ENCODE results near the gene INSRR. TPM values are rescaled to one million over a fixed set of nuclear protein-coding genes. Genes with fewer than 3 reads are reported as not detected.

Gene INSRR
- total and polyA plus RNA-seq, 9 of the 15 experiments (the other 6 are each of a cell fraction or from before 2014, with no cell fraction given): 0.03 to 0.18 (median 0.06) TPM; not detected in 3

DNA sequence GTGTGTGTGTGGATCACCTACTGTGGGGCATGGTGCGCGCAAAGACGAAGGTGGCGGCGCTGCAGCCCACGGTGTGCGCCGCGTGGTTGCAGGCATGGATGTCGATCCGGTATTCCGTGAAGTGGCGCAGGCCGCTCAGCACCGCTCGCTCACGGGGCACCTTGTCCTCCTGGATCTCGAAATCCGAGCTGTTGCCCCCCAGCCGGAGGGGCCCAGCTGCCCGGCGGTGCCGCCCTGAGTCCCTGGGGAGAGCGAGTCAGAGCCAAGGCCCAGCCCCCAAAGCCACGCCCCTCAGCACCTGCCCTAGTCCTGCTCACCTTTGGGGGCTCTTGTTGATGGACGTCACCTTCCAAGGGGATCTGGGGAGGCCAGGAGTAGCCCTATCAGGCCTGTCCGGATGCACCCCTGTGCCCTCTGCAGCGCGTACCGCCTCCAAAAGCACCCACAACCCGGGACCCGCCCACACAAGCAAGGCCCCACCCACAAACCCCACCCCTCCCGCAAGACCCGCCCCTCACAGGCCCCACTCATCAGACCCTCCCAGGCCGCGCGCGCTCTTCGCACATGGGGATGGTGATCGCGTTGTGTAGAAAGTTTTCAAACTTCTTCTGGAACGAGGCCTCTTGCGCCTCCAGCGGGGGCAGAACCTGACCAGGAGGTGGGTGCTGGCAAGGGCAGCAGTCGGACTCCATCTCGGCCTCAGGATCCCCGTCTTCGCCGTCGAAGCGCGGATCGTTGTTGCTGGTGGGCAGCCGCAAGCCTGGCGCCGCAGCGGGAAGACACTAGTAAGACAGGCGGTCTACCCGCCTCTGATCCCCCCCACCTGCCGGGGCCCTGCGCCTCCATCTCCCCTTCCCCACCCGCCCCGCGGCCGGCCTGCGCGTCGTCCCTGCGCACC lies 13.6 kb downstream of the INSRR start:
- Histone ChIP-seq H4K20me1 (replicated peaks; ENCODE audit: control insufficient read depth, insufficient read depth, low read length) (no peaks in the 10 kb centered on the region), H3K4me2 (ENCODE audit: insufficient read depth, low read length) (no peak overlapping the region), H3K9me3 (replicated peaks; ENCODE audit: control insufficient read depth, insufficient read depth, low read depth, low read length) (no peaks in the 10 kb centered on the region), H3K4me3 (no peak overlapping the region), H3K79me2 (ENCODE audit: control insufficient read depth, insufficient read depth, low read length) (no peaks in the 10 kb centered on the region), H2AFZ (ENCODE audit: low read depth, low read length) (0 out of 2 replicates have a peak overlapping the region, but pooled peaks have one; percentile 73), H3K27ac (ENCODE audit: extremely low read depth, low read depth, low read length) (no peak overlapping the region), H3K36me3 (ENCODE audit: control insufficient read depth, insufficient read depth, low read length) (no peaks in the 10 kb centered on the region), H3K9ac (ENCODE audit: insufficient read depth in 1 of 2, low read depth in 2 of 2, low read length in 2 of 2) (peak overlapping the region in 1 of 2 experiments; percentile 60; a peak in 1 of 4 replicates), H3K9me1 (ENCODE audit: control insufficient read depth, insufficient read depth, low read length) (no peaks in the 10 kb centered on the region), H3K27me3 (ENCODE audit: control insufficient read depth in 2 of 2, insufficient read depth in 2 of 2, low read length in 2 of 2) (0 out of 5 replicates have a peak, but pooled peaks cover 0 to 13% of the 10 kb centered on the region in 2 experiments), H3K4me1 (replicated peaks in 1 of 2; ENCODE audit: control insufficient read depth in 2 of 2, insufficient read depth in 2 of 2, low read length in 2 of 2) (peaks cover 9 to 26% of the 10 kb centered on the region in 2 experiments; a peak in 4 of 5 replicates)
- POLR2A ChIA-PET: interaction anchor here (1.1 kb wide), 1 partner anchor 14 kb away, joined by 4 read pairs; no protein-coding TSS in a partner anchor
- BruUV-seq (replicated peaks): no TSS peak
- TF ChIP-seq DACH1 (IDR thresholded peaks at IDR 0.05; ENCODE audit: partially characterized antibody): no peak
- TF ChIP-seq, protein P1, sequence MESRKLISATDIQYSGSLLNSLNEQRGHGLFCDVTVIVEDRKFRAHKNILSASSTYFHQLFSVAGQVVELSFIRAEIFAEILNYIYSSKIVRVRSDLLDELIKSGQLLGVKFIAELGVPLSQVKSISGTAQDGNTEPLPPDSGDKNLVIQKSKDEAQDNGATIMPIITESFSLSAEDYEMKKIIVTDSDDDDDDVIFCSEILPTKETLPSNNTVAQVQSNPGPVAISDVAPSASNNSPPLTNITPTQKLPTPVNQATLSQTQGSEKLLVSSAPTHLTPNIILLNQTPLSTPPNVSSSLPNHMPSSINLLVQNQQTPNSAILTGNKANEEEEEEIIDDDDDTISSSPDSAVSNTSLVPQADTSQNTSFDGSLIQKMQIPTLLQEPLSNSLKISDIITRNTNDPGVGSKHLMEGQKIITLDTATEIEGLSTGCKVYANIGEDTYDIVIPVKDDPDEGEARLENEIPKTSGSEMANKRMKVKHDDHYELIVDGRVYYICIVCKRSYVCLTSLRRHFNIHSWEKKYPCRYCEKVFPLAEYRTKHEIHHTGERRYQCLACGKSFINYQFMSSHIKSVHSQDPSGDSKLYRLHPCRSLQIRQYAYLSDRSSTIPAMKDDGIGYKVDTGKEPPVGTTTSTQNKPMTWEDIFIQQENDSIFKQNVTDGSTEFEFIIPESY (CRISPR knock-in tag; IDR thresholded peaks at IDR 0.05): peak; percentile 96
- peak; percentile 29; the same call in 1 of the 2 replicates for TF ChIP-seq EGR1 (conservative IDR thresholded peaks at IDR 0.05)
- intact Hi-C loops (cut with micrococcal nuclease) (no loop called here), in situ Hi-C loops (cut with MboI) (no loop called here)
- ATAC-seq: peak; percentile 59
- WGBS (ENCODE audit: insufficient coverage, low coverage, missing lambda C conversion rate): 59% methylated on average over 33 of the region's 69 CpGs
- peak; percentile 34 to 89 (median 76) for DNase-seq (ENCODE audit: extremely low read depth in 1 of 4, low spot score in 3 of 4)
- CTCF ChIA-PET (ENCODE audit: low intra/inter-chr PET ratio): no interaction called here
- FAIRE-seq: no peak

All from K562 (cell line).